GM12892 (cell line): Measurements from ENCODE around the gene PMEL.

Experiments
- POLR2A ChIP-seq: IDR thresholded peaks from 2 replicates; pipeline ENCODE4 v1.6.1; 2011; ENCODE audit warnings: low read depth, low read length, control low read depth
- POLR2AphosphoS5 ChIP-seq: IDR thresholded peaks from 2 replicates; pipeline ENCODE4 v1.6.1; 2011; ENCODE audit warnings: low read depth, low read length, control low read depth
- TAF1 ChIP-seq: IDR thresholded peaks from 2 replicates; pipeline ENCODE4 v1.6.1; 2011; ENCODE audit warnings: low read depth, mild to moderate bottlenecking, control low read depth, low read length, borderline replicate concordance

DNA sequence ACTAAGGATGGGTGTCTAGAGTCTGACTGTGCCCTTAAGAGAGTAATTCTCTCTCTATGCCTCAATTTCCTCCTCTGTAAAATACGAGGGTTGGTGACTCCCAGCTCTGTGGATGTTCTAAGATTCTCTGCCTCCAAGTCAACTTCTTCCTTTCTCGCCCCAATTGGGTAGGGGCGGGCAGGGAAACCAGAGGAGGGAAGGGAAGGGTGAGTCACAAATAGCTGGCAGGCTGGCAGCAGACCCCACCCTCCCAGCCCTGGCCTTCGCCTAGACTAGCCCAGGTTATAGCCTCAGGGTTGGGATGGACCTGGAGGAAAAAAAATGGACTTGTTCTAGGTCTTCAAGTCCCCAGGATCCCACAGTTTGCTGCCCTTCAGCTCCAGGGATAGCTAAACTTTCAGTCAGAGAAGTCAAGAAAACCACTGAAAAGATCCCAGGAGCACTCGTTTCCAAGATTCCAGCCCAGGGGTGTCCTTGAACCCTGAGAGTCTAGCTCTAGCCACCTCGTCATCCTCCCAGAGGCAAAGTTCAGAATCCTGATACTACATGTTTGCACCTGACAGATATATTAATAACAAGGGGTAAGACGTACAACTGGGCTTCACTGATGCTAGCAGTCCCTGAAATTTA lies 32.6 kb downstream of the PMEL start:
- TF ChIP-seq POLR2AphosphoS5 (no peak), TAF1 (no peak), POLR2A (no peak)
